Gastrocnemius medialis (tissue), 4 donors: ENCODE results near the gene CACNA2D1.

Experiments
- POLR2A ChIP-seq, 2 donors: fragments of 450-650 bp; IDR thresholded peaks; one replicate each; pipeline ENCODE4 v1.6.1; 2017; ENCODE audit warnings: antibody characterized with exemption in 2 of 2, mild to moderate bottlenecking in 2 of 2, moderate library complexity in 2 of 2
- TF ChIP-seq, protein P1 (sequence below), 5 experiments: fragments of 450-650 bp in 3 of 5; fragments of 200-600 bp in 2 of 5; sonication (generic) in 2 of 5; IDR thresholded peaks in 4 of 5; conservative IDR thresholded peaks in 1 of 5; 1 replicate in 4 of 5; 2 replicates in 1 of 5; pipeline ENCODE4 v1.5.1; 2016 to 2019; ENCODE audit warnings: antibody characterized with exemption in 5 of 5, mild to moderate bottlenecking in 3 of 5, moderate library complexity in 3 of 5

DNA sequence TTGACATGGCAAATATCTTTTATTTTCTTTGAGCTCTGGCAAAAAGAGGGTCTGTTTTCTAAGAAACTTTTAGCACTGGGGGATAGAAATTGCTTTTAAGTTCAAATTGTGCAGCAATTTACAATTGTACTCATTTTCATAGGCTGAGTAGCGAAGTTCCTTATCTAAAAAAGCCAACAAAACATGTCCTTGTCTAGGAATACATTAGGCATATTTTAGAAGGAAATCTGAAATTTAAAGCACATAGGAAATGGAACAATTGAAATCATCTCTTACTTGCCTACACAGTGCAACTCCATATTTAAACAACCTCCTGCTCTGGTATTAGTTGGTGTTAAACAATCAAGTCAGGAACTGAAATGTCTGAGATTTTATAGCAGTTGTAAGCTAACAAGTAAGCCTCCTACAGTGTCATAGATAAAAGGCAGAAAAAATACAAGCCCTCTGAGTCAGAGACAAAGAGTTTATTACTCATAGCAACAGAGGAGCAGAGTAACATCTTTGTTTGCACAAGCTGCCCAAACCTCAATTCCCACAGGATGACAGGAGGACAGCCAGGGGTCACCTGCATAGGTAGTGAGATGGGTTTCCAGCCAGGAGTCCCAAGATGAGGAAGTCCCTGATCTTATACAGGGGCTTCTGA, 393.6 kb downstream of the CACNA2D1 start:
- TF ChIP-seq POLR2A (IDR thresholded peaks at IDR 0.05): no peak
- TF ChIP-seq, protein P1, sequence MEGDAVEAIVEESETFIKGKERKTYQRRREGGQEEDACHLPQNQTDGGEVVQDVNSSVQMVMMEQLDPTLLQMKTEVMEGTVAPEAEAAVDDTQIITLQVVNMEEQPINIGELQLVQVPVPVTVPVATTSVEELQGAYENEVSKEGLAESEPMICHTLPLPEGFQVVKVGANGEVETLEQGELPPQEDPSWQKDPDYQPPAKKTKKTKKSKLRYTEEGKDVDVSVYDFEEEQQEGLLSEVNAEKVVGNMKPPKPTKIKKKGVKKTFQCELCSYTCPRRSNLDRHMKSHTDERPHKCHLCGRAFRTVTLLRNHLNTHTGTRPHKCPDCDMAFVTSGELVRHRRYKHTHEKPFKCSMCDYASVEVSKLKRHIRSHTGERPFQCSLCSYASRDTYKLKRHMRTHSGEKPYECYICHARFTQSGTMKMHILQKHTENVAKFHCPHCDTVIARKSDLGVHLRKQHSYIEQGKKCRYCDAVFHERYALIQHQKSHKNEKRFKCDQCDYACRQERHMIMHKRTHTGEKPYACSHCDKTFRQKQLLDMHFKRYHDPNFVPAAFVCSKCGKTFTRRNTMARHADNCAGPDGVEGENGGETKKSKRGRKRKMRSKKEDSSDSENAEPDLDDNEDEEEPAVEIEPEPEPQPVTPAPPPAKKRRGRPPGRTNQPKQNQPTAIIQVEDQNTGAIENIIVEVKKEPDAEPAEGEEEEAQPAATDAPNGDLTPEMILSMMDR (IDR thresholded peaks at IDR 0.05 in 4 of 5, conservative IDR thresholded peaks at IDR 0.05 in 1 of 5): no peak
